PC-3 (cell line): ENCODE data around the gene PCARE. TPM values are rescaled to one million over a fixed set of nuclear protein-coding genes. Genes with fewer than 3 reads are reported as not detected.

ENCODE experiments used
- ATAC-seq: fragments of 200-7000 bp; cut with Tn5 transposase; 2 replicates; pipeline ENCODE4 v1.9.1; 2020; ENCODE audit warnings: mild to moderate bottlenecking, moderate library complexity
- BruUV-seq: library from RNA; stranded (reverse); fragments of 400-500 nt; replicated peaks from 2 replicates; lab custom pipeline; 2021; lab: Mats Ljungman, UMichigan
- CTCF ChIA-PET: fragments of 300-600 bp; sonication (Branson Sonifier 250); formaldehyde crosslinking; loops from one replicate; lab custom pipeline; 2022; ENCODE audit warnings: antibody characterized with exemption; lab: Charles Lee
- POLR2A ChIA-PET: fragments of 300-600 bp; sonication (Branson Sonifier 250); formaldehyde crosslinking; loops from one replicate; lab custom pipeline; 2022; ENCODE audit warnings: antibody characterized with exemption; ENCODE audit not compliant: unreplicated experiment; lab: Charles Lee
- DNase-seq: peaks from one replicate; pipeline ENCODE4 v3.0.0-alpha.2; 2015
- H2AFZ ChIP-seq: fragments of 300-600 bp; sonication (generic); 2 replicates; pipeline ENCODE4 v1.6.0; 2016; ENCODE audit warnings: antibody characterized with exemption, low read length
- H3F3A ChIP-seq: fragments of 300-600 bp; sonication (generic); one replicate; pipeline ENCODE4 v1.6.0; 2017; ENCODE audit warnings: antibody characterized with exemption, low read length, control low read depth, mild to moderate bottlenecking; ENCODE audit not compliant: unreplicated experiment
- H3K27ac ChIP-seq: fragments of 300-600 bp; sonication (generic); 2 replicates; pipeline ENCODE4 v1.5.1; 2016; ENCODE audit warnings: mild to moderate bottlenecking, low read length
- H3K27me3 ChIP-seq: fragments of 300-600 bp; sonication (generic); 2 replicates; pipeline ENCODE4 v1.6.1; 2016; ENCODE audit warnings: low read length, mixed read lengths
- H3K36me3 ChIP-seq: fragments of 300-600 bp; sonication (generic); 2 replicates; pipeline ENCODE4 v1.6.1; 2016; ENCODE audit warnings: low read depth, mixed run types, low read length, mixed read lengths
- H3K4me1 ChIP-seq: fragments of 300-600 bp; sonication (generic); 2 replicates; pipeline ENCODE4 v1.5.1; 2016; ENCODE audit warnings: low read length; ENCODE audit not compliant: insufficient read depth
- H3K4me2 ChIP-seq: fragments of 300-600 bp; sonication (generic); 2 replicates; pipeline ENCODE4 v1.6.0; 2016; ENCODE audit warnings: low read length
- H3K4me3 ChIP-seq: fragments of 300-600 bp; sonication (generic); 2 replicates; pipeline ENCODE4 v1.5.1; 2016; ENCODE audit warnings: mild to moderate bottlenecking, low read length, mixed read lengths
- H3K79me2 ChIP-seq: fragments of 300-600 bp; sonication (generic); 2 replicates; pipeline ENCODE4 v1.6.1; 2017; ENCODE audit warnings: low read length, mixed read lengths
- H3K9ac ChIP-seq: fragments of 300-600 bp; sonication (generic); 2 replicates; pipeline ENCODE4 v1.6.0; 2016; ENCODE audit warnings: mild to moderate bottlenecking, low read length
- H3K9me2 ChIP-seq: fragments of 300-600 bp; sonication (generic); replicated peaks from 2 replicates; pipeline ENCODE4 v1.6.1; 2016; ENCODE audit warnings: mixed run types, low read length, mixed read lengths
- H3K9me3 ChIP-seq: fragments of 300-600 bp; sonication (generic); 2 replicates; pipeline ENCODE4 v1.6.1; 2016; ENCODE audit warnings: low read length, mixed read lengths
- H4K20me1 ChIP-seq: fragments of 300-600 bp; sonication (generic); 2 replicates; pipeline ENCODE4 v1.6.1; 2016; ENCODE audit warnings: low read length, mixed read lengths
- EZH2 ChIP-seq: fragments of 300-600 bp; sonication (generic); IDR thresholded peaks from one replicate; pipeline ENCODE4 v1.6.1; 2017; ENCODE audit warnings: antibody characterized with exemption, mild to moderate bottlenecking, low read length; ENCODE audit not compliant: unreplicated experiment
- EZH2phosphoT487 ChIP-seq: fragments of 300-600 bp; sonication (generic); IDR thresholded peaks from 2 replicates; pipeline ENCODE4 v1.6.1; 2018; ENCODE audit warnings: mild to moderate bottlenecking, antibody characterized with exemption, low read length, borderline replicate concordance
- intact Hi-C: fragments of 100-400 bp; cut with micrococcal nuclease; formaldehyde crosslinking; loops from 2 replicates; pipeline ENCODE4 v1.9.0; 2023
- total RNA-seq: library from RNA; depleted of rRNA; stranded (reverse); fragments of >200 nt; gene quantifications from 2 replicates; pipeline ENCODE4 v1.2.3, GENCODE V29; 2014
- TF ChIP-seq, protein P1 (sequence below): fragments of 300-600 bp; sonication (generic); conservative IDR thresholded peaks from 2 replicates; pipeline ENCODE4 v1.5.1; 2017; ENCODE audit warnings: antibody characterized with exemption, low read depth, mild to moderate bottlenecking, low read length

Gene PCARE
- total RNA-seq, 1 experiment from 2014 or later = not detected

DNA sequence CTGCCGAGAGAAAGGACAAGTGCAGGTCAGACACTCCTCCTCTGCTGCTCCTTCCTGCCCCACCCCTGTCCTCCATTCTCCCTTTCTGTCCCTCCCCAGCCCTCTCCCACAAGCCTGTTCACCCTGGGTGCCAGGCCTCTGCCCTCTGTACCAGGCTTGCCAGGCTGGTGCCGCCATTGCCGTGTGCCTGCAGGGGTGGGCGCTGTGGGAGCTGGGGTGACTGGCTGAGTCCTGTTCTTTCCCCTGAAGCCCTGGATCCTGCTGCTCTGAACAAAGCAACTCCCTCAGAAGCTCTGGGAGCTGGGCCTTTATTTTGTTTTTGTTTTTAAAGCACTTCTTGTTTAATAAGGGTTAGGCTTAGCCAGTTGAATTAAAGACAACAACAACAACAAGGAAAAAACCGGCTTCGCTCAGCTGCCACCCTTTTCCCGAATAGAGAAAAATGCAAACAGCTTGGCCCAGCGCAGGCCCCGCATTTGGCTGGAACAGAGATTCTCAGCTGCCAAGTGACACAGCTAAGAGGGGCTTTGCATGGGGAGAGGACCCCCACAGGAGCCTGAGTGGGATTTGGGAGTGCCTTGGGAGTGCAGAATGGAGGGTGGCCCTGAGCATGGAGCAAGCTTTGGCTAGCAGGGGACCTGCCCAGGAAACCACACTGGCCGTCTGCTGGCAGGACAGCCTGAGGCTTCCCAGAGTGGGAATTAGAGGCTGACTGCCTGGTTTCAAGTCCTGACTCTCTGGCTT lies 9.1 kb downstream of the PCARE start:
- no peaks in the 10 kb centered on the region for H3K9me3 ChIP-seq
- H3K27me3 ChIP-seq = no peaks in the 10 kb centered on the region
- DNase-seq (no peak), ATAC-seq (no peak)
- H3K9ac ChIP-seq = no peak overlapping the region
- no peaks in the 10 kb centered on the region for H3K79me2 ChIP-seq
- no peaks in the 10 kb centered on the region for H3K36me3 ChIP-seq
- intact Hi-C loops = no loop called here
- H4K20me1 ChIP-seq = no peaks in the 10 kb centered on the region
- no peak overlapping the region for H2AFZ ChIP-seq
- no peaks in the 10 kb centered on the region for H3K9me2 ChIP-seq
- no peaks in the 10 kb centered on the region for H3F3A ChIP-seq
- POLR2A ChIA-PET = no interaction called here
- H3K27ac ChIP-seq = no peak overlapping the region
- no peak for TF ChIP-seq EZH2phosphoT487
- TF ChIP-seq, protein P1, sequence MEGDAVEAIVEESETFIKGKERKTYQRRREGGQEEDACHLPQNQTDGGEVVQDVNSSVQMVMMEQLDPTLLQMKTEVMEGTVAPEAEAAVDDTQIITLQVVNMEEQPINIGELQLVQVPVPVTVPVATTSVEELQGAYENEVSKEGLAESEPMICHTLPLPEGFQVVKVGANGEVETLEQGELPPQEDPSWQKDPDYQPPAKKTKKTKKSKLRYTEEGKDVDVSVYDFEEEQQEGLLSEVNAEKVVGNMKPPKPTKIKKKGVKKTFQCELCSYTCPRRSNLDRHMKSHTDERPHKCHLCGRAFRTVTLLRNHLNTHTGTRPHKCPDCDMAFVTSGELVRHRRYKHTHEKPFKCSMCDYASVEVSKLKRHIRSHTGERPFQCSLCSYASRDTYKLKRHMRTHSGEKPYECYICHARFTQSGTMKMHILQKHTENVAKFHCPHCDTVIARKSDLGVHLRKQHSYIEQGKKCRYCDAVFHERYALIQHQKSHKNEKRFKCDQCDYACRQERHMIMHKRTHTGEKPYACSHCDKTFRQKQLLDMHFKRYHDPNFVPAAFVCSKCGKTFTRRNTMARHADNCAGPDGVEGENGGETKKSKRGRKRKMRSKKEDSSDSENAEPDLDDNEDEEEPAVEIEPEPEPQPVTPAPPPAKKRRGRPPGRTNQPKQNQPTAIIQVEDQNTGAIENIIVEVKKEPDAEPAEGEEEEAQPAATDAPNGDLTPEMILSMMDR = no peak
- TF ChIP-seq EZH2 = no peak
- no peaks in the 10 kb centered on the region for H3K4me1 ChIP-seq
- H3K4me3 ChIP-seq = no peak overlapping the region
- CTCF ChIA-PET = no interaction called here
- no TSS peak for BruUV-seq
- H3K4me2 ChIP-seq = no peak overlapping the region

DNA sequence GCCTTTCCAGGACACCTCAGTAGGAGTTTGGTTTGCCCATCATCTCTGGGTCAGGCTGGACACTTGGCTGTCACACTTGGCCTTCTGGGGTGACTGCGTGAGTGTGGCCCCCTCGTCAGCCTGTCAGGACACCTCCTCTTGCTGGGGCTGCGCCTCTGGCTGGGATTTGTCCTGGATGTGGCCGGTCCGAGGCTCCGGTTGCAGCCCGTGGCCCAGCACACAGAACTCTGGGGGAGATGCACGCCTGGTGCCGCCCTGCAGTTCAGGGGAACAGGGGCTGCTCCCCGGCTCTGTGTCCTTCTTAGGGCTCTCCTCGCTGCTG lies 9.6 kb downstream of the PCARE start:
- no peaks in the 10 kb centered on the region for H4K20me1 ChIP-seq
- BruUV-seq = no TSS peak
- TF ChIP-seq EZH2phosphoT487 (no peak), EZH2 (no peak)
- ChIA-PET POLR2A (no interaction called here), CTCF (no interaction called here)
- H3K9me3 ChIP-seq = no peaks in the 10 kb centered on the region
- intact Hi-C loops = no loop called here
- no peak overlapping the region for H3K27ac ChIP-seq
- no peaks in the 10 kb centered on the region for H3K79me2 ChIP-seq
- DNase-seq = no peak
- H3F3A ChIP-seq = no peaks in the 10 kb centered on the region
- H3K9me2 ChIP-seq = no peaks in the 10 kb centered on the region
- ATAC-seq = no peak
- no peaks in the 10 kb centered on the region for H3K27me3 ChIP-seq
- H3K4me2 ChIP-seq = no peak overlapping the region
- no peak overlapping the region for H3K4me3 ChIP-seq
- H3K4me1 ChIP-seq = no peaks in the 10 kb centered on the region
- H3K36me3 ChIP-seq = no peaks in the 10 kb centered on the region
- no peak overlapping the region for H3K9ac ChIP-seq
- no peak overlapping the region for H2AFZ ChIP-seq

DNA sequence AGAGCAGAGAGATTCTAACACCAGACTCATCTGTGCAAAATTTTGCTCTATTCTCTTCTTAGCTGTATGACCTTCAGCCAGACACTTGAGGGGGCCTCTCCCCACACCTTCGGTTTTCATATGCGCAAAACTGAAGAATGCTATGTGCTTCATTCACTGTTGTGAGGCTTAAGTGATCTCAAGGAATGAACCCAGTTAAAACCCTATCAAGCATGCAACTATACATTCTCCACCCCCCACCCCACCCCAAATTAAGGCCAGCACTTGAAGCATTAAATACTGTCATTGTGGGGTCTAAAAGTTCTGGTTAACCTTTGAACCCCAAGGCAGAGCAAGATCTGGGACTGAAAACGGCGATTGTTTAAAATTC lies 10.0 kb downstream of the PCARE start:
- Histone ChIP-seq H3K9ac (no peak overlapping the region), H3K4me2 (no peak overlapping the region), H2AFZ (no peak overlapping the region), H3F3A (no peaks in the 10 kb centered on the region), H3K27me3 (no peaks in the 10 kb centered on the region), H3K27ac (no peak overlapping the region), H3K4me1 (no peaks in the 10 kb centered on the region), H3K9me3 (no peaks in the 10 kb centered on the region), H3K79me2 (no peaks in the 10 kb centered on the region), H4K20me1 (no peaks in the 10 kb centered on the region), H3K36me3 (no peaks in the 10 kb centered on the region), H3K9me2 (no peaks in the 10 kb centered on the region), H3K4me3 (no peak overlapping the region)
- BruUV-seq = no TSS peak
- ChIA-PET POLR2A (no interaction called here), CTCF (no interaction called here)
- no peak for DNase-seq
- ATAC-seq = no peak
- intact Hi-C loops = no loop called here
- TF ChIP-seq EZH2 (no peak), EZH2phosphoT487 (no peak)
- TF ChIP-seq, protein P1 = no peak
